Thymus (tissue), 11 donors: ENCODE results near the gene PIP4K2C. TPM values are rescaled to one million over a fixed set of nuclear protein-coding genes. Genes with fewer than 3 reads are reported as not detected.
"Not testable (repeated sequence)": the region's sequence is repeated elsewhere in the genome, so short reads cannot be mapped to it uniquely, and the experiment has no call there.

Experiments
- DNase-seq, 9 donors: peaks; one replicate each; pipeline ENCODE4 v3.0.0-alpha.2; 2013; ENCODE audit warnings: low spot score in 9 of 9, low read depth in 6 of 9, missing footprints in 1 of 9
- H3K27ac ChIP-seq, 2 donors: one replicate each; pipeline ENCODE4 v1.5.1; 2013; ENCODE audit warnings: control low read depth in 1 of 2, low read depth in 1 of 2, low read length in 1 of 2, mild to moderate bottlenecking in 1 of 2, moderate library complexity in 1 of 2
- H3K27me3 ChIP-seq, 2 donors: one replicate each; pipeline ENCODE4 v1.5.1; 2013; ENCODE audit warnings: low read length in 1 of 2; ENCODE audit not compliant: control insufficient read depth in 2 of 2, insufficient read depth in 1 of 2
- H3K36me3 ChIP-seq, 2 donors: one replicate each; pipeline ENCODE4 v1.5.1; 2013; ENCODE audit warnings: low read length in 1 of 2, mild to moderate bottlenecking in 1 of 2, moderate library complexity in 1 of 2; ENCODE audit not compliant: control insufficient read depth in 2 of 2, insufficient read depth in 2 of 2
- H3K4me1 ChIP-seq, 2 donors: one replicate each; pipeline ENCODE4 v1.5.1; 2013; ENCODE audit warnings: low read length in 2 of 2; ENCODE audit not compliant: control insufficient read depth in 2 of 2, insufficient read depth in 2 of 2
- H3K4me3 ChIP-seq, 2 donors: one replicate each; pipeline ENCODE4 v1.5.1; 2013; ENCODE audit warnings: low read length in 2 of 2, control low read depth in 1 of 2, mild to moderate bottlenecking in 1 of 2
- H3K9me3 ChIP-seq, 2 donors: one replicate each; pipeline ENCODE4 v1.5.1; 2013; ENCODE audit warnings: low read length in 1 of 2, mild to moderate bottlenecking in 1 of 2; ENCODE audit not compliant: control insufficient read depth in 2 of 2, insufficient read depth in 1 of 2
- WGBS: extraction: QIAGEN DNeasy Blood & Tissue Kit; methylation state at CpG from one replicate; pipeline ENCODE4 v1.1.7; 2013; 5-methylcytosine and 5-hydroxymethylcytosine counted together
- polyA plus RNA-seq: library from polyadenylated mRNA; stranded (reverse); fragments of 200-250 nt; gene quantifications from one replicate; pipeline ENCODE4 v1.2.3, GENCODE V29; 2013
- total RNA-seq: library from RNA; stranded (reverse); fragments of 120-200 nt; gene quantifications from one replicate; pipeline ENCODE4 v1.2.4, GENCODE V29; 2013
- donor health status: healthy.

Gene PIP4K2C
- total and polyA plus RNA-seq, 2 donors = 8.5 to 14.4 TPM

DNA sequence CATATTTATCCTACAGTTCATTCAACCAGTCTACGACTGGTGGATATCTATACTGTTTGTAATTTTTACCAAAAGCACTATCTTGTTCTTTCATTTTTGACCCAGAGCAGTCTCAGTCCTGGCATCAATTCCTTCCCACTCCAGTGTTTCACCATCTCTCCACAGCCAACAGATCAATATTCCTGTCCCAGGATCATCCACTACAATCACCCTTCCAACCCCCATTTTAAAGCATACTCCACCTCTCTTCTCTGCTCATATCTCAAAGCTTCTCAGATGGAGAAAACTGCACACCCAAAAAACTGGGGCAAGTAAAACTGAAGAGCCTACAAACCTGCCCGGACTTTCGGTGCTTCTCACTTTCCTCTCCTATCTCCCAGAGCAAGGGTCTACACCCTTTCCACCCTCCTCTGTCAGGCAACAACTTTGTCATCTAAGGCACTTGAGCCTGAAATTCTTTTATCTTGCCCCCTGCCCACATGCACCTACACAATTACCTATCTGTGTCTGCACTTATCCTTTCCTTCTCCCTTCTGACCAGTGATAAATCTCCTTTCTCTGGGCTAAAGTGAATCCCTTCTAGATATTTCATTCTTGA is 4.1 kb upstream of the PIP4K2C start:
- 98% methylated on average over 3 of the region's 3 CpGs for WGBS
- peaks cover 13 to 14% of the 10 kb centered on the region in 2 donors for H3K4me1 ChIP-seq
- no peak for DNase-seq
- H3K9me3 ChIP-seq = peaks cover 0 to 4% of the 10 kb centered on the region in 2 donors
- no peak overlapping the region for H3K4me3 ChIP-seq
- peaks cover 10 to 74% of the 10 kb centered on the region in 2 donors for H3K27me3 ChIP-seq
- H3K27ac ChIP-seq = no peak overlapping the region
- no peaks in the 10 kb centered on the region for H3K36me3 ChIP-seq

DNA sequence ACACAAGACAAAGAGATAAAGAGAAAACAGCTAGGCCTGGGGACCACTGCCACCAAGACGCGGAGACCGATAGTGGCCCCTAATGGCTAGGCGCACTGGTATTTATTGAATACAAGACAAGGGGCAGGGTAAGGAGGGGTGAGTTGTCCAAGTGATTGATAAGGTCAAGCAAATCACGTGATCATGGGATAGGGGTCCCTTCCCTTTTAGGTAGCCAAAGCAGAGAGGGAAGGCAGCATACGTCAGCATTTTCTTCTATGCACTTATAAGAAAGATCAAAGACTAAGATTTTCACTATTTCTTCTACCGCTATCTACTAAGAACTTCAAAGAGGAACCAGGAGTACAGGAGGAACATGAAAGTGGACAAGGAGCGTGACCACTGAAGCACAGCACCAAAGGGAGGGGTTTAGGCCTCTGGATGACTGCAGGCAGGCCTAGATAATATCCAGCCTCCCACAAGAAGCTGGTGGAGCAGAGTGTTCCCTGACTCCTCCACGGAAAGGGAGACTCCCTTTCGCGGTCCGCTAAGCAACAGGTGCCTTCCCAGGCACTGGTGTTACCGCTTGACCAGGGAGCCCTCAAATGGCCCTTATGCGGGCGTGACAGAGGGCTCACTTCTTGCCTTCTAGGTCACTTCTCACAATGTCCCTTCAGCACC is 1.9 kb upstream of the PIP4K2C start:
- H3K4me3 ChIP-seq, DNase-seq, H3K27ac ChIP-seq, H3K9me3 ChIP-seq, H3K36me3 ChIP-seq: not testable (repeated sequence)
- H3K27me3 ChIP-seq = peaks cover 10 to 54% of the 10 kb centered on the region in 2 donors
- peaks cover 15% of the 10 kb centered on the region in 2 donors for H3K4me1 ChIP-seq
- WGBS = 97% methylated on average over 15 of the region's 15 CpGs

GRCh38 chr12:57590479-57590863 is 521 bp upstream of the PIP4K2C start:
- Histone ChIP-seq H3K27ac (peak overlapping the region in 1 of 2 donors; percentile 75), H3K4me1 (peaks cover 15% of the 10 kb centered on the region in 2 donors), H3K27me3 (peaks cover 8 to 42% of the 10 kb centered on the region in 2 donors), H3K4me3 (peak overlapping the region; percentile 75 to 90), H3K9me3 (peaks cover 0 to 4% of the 10 kb centered on the region in 2 donors), H3K36me3 (peaks cover 3 to 4% of the 10 kb centered on the region in 2 donors)
- no peak for DNase-seq
- WGBS = 28% methylated on average over 2 of the region's 2 CpGs

GRCh38 chr12:57591782-57592325 is 862 bp downstream of the PIP4K2C start:
- Histone ChIP-seq H3K27me3 (peaks cover 4 to 29% of the 10 kb centered on the region in 2 donors), H3K27ac (no peak overlapping the region), H3K9me3 (peaks cover 0 to 4% of the 10 kb centered on the region in 2 donors), H3K36me3 (peaks cover 6 to 13% of the 10 kb centered on the region in 2 donors), H3K4me3 (peak overlapping the region; percentile 75 to 90), H3K4me1 (peaks cover 15% of the 10 kb centered on the region in 2 donors)
- 65% methylated on average over 10 of the region's 10 CpGs for WGBS
- no peak for DNase-seq

DNA sequence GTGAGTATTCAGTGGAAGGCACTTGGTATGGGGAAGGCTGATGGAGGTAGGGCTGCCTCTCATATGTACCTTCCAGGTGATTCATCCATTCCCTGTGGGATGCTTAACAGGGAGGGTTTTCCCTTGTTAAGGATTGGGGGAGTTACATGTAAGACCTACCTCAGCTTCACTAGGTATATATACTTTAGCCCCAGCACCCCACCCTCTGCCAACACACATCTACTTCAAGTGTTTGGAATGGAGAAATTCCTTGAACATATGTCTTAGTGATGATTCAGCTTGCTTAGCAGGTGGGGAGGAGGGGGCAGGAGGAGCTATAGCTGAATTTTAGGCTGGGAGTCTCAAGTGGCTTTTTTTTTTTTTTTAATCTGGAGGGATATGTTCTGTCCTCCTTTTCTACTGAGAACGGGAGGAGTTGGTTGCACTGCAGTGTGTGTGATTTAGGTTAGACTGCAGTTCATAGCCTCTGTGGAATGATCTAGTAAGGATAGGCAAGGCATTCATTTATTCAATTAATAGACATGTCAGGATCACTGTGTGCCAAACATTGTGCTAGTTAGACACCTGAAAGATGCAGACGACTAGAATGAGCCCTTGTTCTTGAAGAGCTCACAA is 1.7 kb downstream of the PIP4K2C start:
- no peak overlapping the region for H3K4me3 ChIP-seq

GRCh38 chr12:57593187-57593586 is 2.2 kb downstream of the PIP4K2C start:
- DNase-seq = no peak
- WGBS = 98% methylated on average over 4 of the region's 4 CpGs

More for the DNA sequence above, 1.7 kb downstream of the PIP4K2C start:
- Histone ChIP-seq H3K4me1 (peaks cover 15% of the 10 kb centered on the region in 2 donors), H3K9me3 (peaks cover 0 to 4% of the 10 kb centered on the region in 2 donors), H3K27ac (no peak overlapping the region), H3K36me3 (peaks cover 6 to 21% of the 10 kb centered on the region in 2 donors), H3K27me3 (peaks cover 0 to 21% of the 10 kb centered on the region in 2 donors)
- DNase-seq = no peak
- WGBS = 98% methylated on average over 2 of the region's 2 CpGs

DNA sequence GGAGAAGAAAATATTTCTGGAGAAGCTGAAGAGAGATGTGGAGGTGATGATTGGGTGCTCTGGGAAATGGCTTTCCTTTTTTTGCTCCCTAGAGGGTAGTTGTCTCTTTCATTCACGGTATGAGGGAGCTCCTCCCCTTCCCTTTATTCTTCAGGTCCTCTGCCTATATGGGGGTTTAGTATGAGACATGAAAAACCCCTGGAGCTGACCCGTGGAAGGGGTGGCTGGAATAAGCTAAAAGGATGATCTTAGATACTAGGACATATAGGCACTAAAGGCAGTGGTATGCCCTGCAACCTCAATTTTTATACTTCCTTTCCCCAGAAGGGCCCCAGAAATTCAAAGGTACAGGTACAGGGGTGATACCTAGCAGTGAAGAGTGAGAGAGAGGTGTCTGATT is 9.4 kb downstream of the PIP4K2C start:
- H3K27ac ChIP-seq = no peak overlapping the region
- H3K4me1 ChIP-seq = peaks cover 18 to 19% of the 10 kb centered on the region in 2 donors
- no peak for DNase-seq
- H3K9me3 ChIP-seq = no peaks in the 10 kb centered on the region
- H3K4me3 ChIP-seq = no peak overlapping the region
- H3K36me3 ChIP-seq = peaks cover 36 to 56% of the 10 kb centered on the region in 2 donors
- 92% methylated on average over 2 of the region's 2 CpGs for WGBS
- H3K27me3 ChIP-seq = peaks cover 0 to 5% of the 10 kb centered on the region in 2 donors

More at GRCh38 chr12:57593187-57593586, 2.2 kb downstream of the PIP4K2C start:
- Histone ChIP-seq H3K4me3 (no peak overlapping the region), H3K4me1 (peaks cover 15% of the 10 kb centered on the region in 2 donors), H3K9me3 (peaks cover 0 to 4% of the 10 kb centered on the region in 2 donors), H3K36me3 (peaks cover 6 to 25% of the 10 kb centered on the region in 2 donors), H3K27me3 (peaks cover 0 to 16% of the 10 kb centered on the region in 2 donors), H3K27ac (no peak overlapping the region)

GRCh38 chr12:57602544-57602943 is 11.6 kb downstream of the PIP4K2C start:
- DNase-seq = no peak
- Histone ChIP-seq H3K4me1 (peaks cover 24 to 26% of the 10 kb centered on the region in 2 donors), H3K4me3 (no peak overlapping the region), H3K27me3 (peaks cover 0 to 5% of the 10 kb centered on the region in 2 donors), H3K36me3 (peaks cover 43 to 46% of the 10 kb centered on the region in 2 donors), H3K27ac (no peak overlapping the region), H3K9me3 (no peaks in the 10 kb centered on the region)

GRCh38 chr12:57603324-57603723 is 12.3 kb downstream of the PIP4K2C start:
- Histone ChIP-seq H3K27ac (peak overlapping the region; percentile 6 to 38), H3K4me1 (peaks cover 24 to 26% of the 10 kb centered on the region in 2 donors), H3K9me3 (no peaks in the 10 kb centered on the region), H3K36me3 (peaks cover 41 to 45% of the 10 kb centered on the region in 2 donors), H3K4me3 (no peak overlapping the region), H3K27me3 (peaks cover 0 to 6% of the 10 kb centered on the region in 2 donors)
- DNase-seq = peak in 1 of 9 donors; percentile 68
- 44% methylated on average over 2 of the region's 2 CpGs for WGBS
